SJSA1 (cell line): ENCODE measurements around the gene SYT9. TPM values are rescaled to one million over a fixed set of nuclear protein-coding genes. Genes with fewer than 3 reads are reported as not detected.
A peak's percentile ranks its signal among the peaks of the same experiment; 100 is the strongest.
"Not testable (repeated sequence)": the region's sequence is repeated elsewhere in the genome, so short reads cannot be mapped to it uniquely, and the experiment has no call there.

Experiments used
- DNase-seq, 2 experiments: peaks; one replicate each; pipeline ENCODE4 v3.0.0-alpha.2; 2015 to 2020; ENCODE audit warnings: low spot score in 2 of 2, low read depth in 1 of 2
- H3K27ac ChIP-seq: fragments of 250-450 bp; sonication (Bioruptor Pico); 2 replicates; pipeline ENCODE4 v1.5.1; 2020; ENCODE audit warnings: mild to moderate bottlenecking, moderate library complexity
- H3K27me3 ChIP-seq: fragments of 250-450 bp; sonication (Bioruptor Pico); replicated peaks from 2 replicates; pipeline ENCODE4 v1.5.1; 2020; ENCODE audit warnings: mild to moderate bottlenecking, moderate library complexity
- H3K36me3 ChIP-seq: fragments of 250-450 bp; sonication (Bioruptor Pico); 2 replicates; pipeline ENCODE4 v1.5.1; 2020; ENCODE audit warnings: mild to moderate bottlenecking
- H3K4me1 ChIP-seq: fragments of 250-450 bp; sonication (Bioruptor Pico); replicated peaks from 2 replicates; pipeline ENCODE4 v1.6.1; 2021; ENCODE audit warnings: mild to moderate bottlenecking
- H3K4me3 ChIP-seq: fragments of 250-450 bp; sonication (Bioruptor Pico); 2 replicates; pipeline ENCODE4 v1.5.1; 2020; ENCODE audit warnings: mild to moderate bottlenecking
- H3K9me3 ChIP-seq: fragments of 250-450 bp; sonication (Bioruptor Pico); replicated peaks from 2 replicates; pipeline ENCODE4 v1.5.1; 2020; ENCODE audit warnings: mild to moderate bottlenecking
- total RNA-seq: library from RNA; depleted of rRNA; stranded (reverse); fragments of >200 nt; shearing (Covaris generic); gene quantifications from 2 replicates; pipeline ENCODE4 v1.2.3, GENCODE V29; 2014

SYT9 gene
- total RNA-seq, 1 experiment from 2014 or later, result not detected

- DNase-seq, result no peak
- Histone ChIP-seq H3K27me3 (no peaks in the 10 kb centered on the region), H3K9me3 (no peaks in the 10 kb centered on the region), H3K4me3 (no peak overlapping the region), H3K36me3 (no peaks in the 10 kb centered on the region), H3K4me1 (no peaks in the 10 kb centered on the region), H3K27ac (no peak overlapping the region)
These were observed 81.3 kb downstream of the SYT9 start for GRCh38 chr11:7332962-7333361.

- H3K9me3 ChIP-seq, H3K4me1 ChIP-seq, DNase-seq, H3K4me3 ChIP-seq, H3K36me3 ChIP-seq, H3K27me3 ChIP-seq, H3K27ac ChIP-seq: not testable (repeated sequence)
These were observed 83.7 kb downstream of the SYT9 start for GRCh38 chr11:7335442-7335841.

- H3K27me3 ChIP-seq, result no peaks in the 10 kb centered on the region
These were observed 89.8 kb downstream of the SYT9 start for GRCh38 chr11:7341551-7341950.

GRCh38 chr11:7347611-7348431 lies 96.1 kb downstream of the SYT9 start:
- DNase-seq, result no peak
- no peaks in the 10 kb centered on the region for H3K4me1 ChIP-seq
- no peak overlapping the region for H3K4me3 ChIP-seq
- H3K27me3 ChIP-seq, result no peaks in the 10 kb centered on the region
- H3K36me3 ChIP-seq, result no peaks in the 10 kb centered on the region
- H3K9me3 ChIP-seq, result no peaks in the 10 kb centered on the region
- no peak overlapping the region for H3K27ac ChIP-seq

More at GRCh38 chr11:7341551-7341950, 89.8 kb downstream of the SYT9 start:
- H3K9me3 ChIP-seq, result no peaks in the 10 kb centered on the region
- DNase-seq, result no peak
- no peaks in the 10 kb centered on the region for H3K36me3 ChIP-seq
- no peaks in the 10 kb centered on the region for H3K4me1 ChIP-seq
- H3K4me3 ChIP-seq, result no peak overlapping the region
- H3K27ac ChIP-seq, result no peak overlapping the region

- Histone ChIP-seq H3K27me3 (no peaks in the 10 kb centered on the region), H3K9me3 (no peaks in the 10 kb centered on the region), H3K27ac (no peak overlapping the region), H3K36me3 (no peaks in the 10 kb centered on the region), H3K4me3 (no peak overlapping the region), H3K4me1 (no peaks in the 10 kb centered on the region)
- no peak for DNase-seq
These were observed 97.0 kb downstream of the SYT9 start for GRCh38 chr11:7348432-7349304.

- no peak for DNase-seq
- no peaks in the 10 kb centered on the region for H3K9me3 ChIP-seq
- H3K27me3 ChIP-seq, result no peaks in the 10 kb centered on the region
- H3K36me3 ChIP-seq, result no peaks in the 10 kb centered on the region
- H3K27ac ChIP-seq, result no peak overlapping the region
- no peaks in the 10 kb centered on the region for H3K4me1 ChIP-seq
- no peak overlapping the region for H3K4me3 ChIP-seq
These were observed 99.5 kb downstream of the SYT9 start for GRCh38 chr11:7351228-7351627.

- DNase-seq, result peak in 1 of 2 experiments; percentile 7
- no peaks in the 10 kb centered on the region for H3K4me1 ChIP-seq
- H3K27ac ChIP-seq, result no peak overlapping the region
- H3K36me3 ChIP-seq, result no peaks in the 10 kb centered on the region
- no peaks in the 10 kb centered on the region for H3K27me3 ChIP-seq
- H3K9me3 ChIP-seq, result no peaks in the 10 kb centered on the region
- no peak overlapping the region for H3K4me3 ChIP-seq
These were observed 101.4 kb downstream of the SYT9 start for GRCh38 chr11:7353100-7353499.

GRCh38 chr11:7364660-7365059 lies 113.0 kb downstream of the SYT9 start:
- no peaks in the 10 kb centered on the region for H3K4me1 ChIP-seq
- H3K4me3 ChIP-seq, result no peak overlapping the region
- no peak overlapping the region for H3K27ac ChIP-seq
- no peaks in the 10 kb centered on the region for H3K9me3 ChIP-seq
- H3K27me3 ChIP-seq, result no peaks in the 10 kb centered on the region
- no peaks in the 10 kb centered on the region for H3K36me3 ChIP-seq
- DNase-seq, result no peak

GRCh38 chr11:7367803-7368202 lies 116.1 kb downstream of the SYT9 start:
- Histone ChIP-seq H3K27ac (no peak overlapping the region), H3K9me3 (no peaks in the 10 kb centered on the region), H3K27me3 (no peaks in the 10 kb centered on the region), H3K4me1 (no peaks in the 10 kb centered on the region), H3K36me3 (no peaks in the 10 kb centered on the region), H3K4me3 (no peak overlapping the region)
- DNase-seq, result no peak

GRCh38 chr11:7376386-7376785 lies 124.7 kb downstream of the SYT9 start:
- DNase-seq, result no peak
- Histone ChIP-seq H3K27ac (no peak overlapping the region), H3K27me3 (no peaks in the 10 kb centered on the region), H3K9me3 (no peaks in the 10 kb centered on the region), H3K4me3 (no peak overlapping the region), H3K36me3 (no peaks in the 10 kb centered on the region), H3K4me1 (no peaks in the 10 kb centered on the region; the same call in 1 of the 2 replicates)

GRCh38 chr11:7381937-7382336 lies 130.2 kb downstream of the SYT9 start:
- Histone ChIP-seq H3K36me3 (no peaks in the 10 kb centered on the region), H3K9me3 (no peaks in the 10 kb centered on the region), H3K27ac (no peak overlapping the region), H3K27me3 (no peaks in the 10 kb centered on the region), H3K4me1 (no peaks in the 10 kb centered on the region; the same call in 1 of the 2 replicates), H3K4me3 (no peak overlapping the region)
- DNase-seq, result no peak

- Histone ChIP-seq H3K36me3 (no peaks in the 10 kb centered on the region), H3K4me1 (no peaks in the 10 kb centered on the region), H3K27me3 (no peaks in the 10 kb centered on the region), H3K9me3 (no peaks in the 10 kb centered on the region), H3K4me3 (no peak overlapping the region), H3K27ac (no peak overlapping the region)
- DNase-seq, result no peak
These were observed 131.7 kb downstream of the SYT9 start for GRCh38 chr11:7383406-7383805.

- Histone ChIP-seq H3K27me3 (no peaks in the 10 kb centered on the region), H3K9me3 (no peaks in the 10 kb centered on the region), H3K27ac (no peak overlapping the region), H3K4me3 (no peak overlapping the region), H3K36me3 (no peaks in the 10 kb centered on the region), H3K4me1 (no peaks in the 10 kb centered on the region)
- no peak for DNase-seq
These were observed 133.0 kb downstream of the SYT9 start for GRCh38 chr11:7384691-7385090.

GRCh38 chr11:7385532-7385931 lies 133.8 kb downstream of the SYT9 start:
- DNase-seq, result no peak
- no peaks in the 10 kb centered on the region for H3K36me3 ChIP-seq
- no peak overlapping the region for H3K4me3 ChIP-seq
- no peaks in the 10 kb centered on the region for H3K9me3 ChIP-seq
- no peaks in the 10 kb centered on the region for H3K4me1 ChIP-seq
- H3K27me3 ChIP-seq, result no peaks in the 10 kb centered on the region
- no peak overlapping the region for H3K27ac ChIP-seq
